ENCODE results near the gene DMGDH.
A peak's percentile ranks its signal among the peaks of the same experiment; 100 is the strongest.

DMGDH gene

DNA sequence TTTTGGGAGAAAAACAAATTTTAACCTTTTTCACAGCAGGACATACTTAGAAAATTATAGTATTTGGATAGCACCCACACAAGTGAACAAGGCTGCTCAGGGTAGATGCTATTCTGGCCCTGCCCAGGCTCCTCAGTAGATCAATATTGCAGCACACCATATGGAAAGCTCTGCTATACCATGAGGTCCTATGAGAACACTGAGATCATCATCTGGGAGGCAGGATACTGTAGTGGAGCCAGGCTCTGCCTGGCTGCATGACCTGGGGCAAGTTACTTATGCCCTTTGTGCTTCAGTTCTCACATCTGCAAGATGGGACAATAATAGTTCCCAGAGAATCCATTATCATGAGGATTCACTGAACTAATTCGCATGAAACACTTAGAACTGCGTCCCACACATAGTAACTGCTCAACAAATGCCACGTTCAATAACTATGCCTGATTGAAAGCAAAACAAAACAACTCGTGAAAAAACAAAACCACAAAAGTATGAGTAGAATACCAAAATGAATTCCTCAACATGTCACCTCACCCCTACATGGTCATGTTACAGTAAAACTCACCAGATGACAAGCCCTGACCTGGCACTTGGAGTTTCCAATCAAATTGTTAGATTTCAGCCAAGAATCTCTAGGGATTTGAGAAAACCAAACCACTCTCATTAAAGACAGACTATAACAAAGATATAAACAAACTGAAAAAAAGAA lies 116.2 kb downstream of the DMGDH start:
- ATAC-seq = peak; percentile 19; the same call in 2 of the 3 replicates
- TF ChIP-seq ZNF70 (CRISPR knock-in tag; IDR thresholded peaks at IDR 0.05) = no peak
- TF ChIP-seq OSR1 (CRISPR knock-in tag; IDR thresholded peaks at IDR 0.05) = no peak
- TF ChIP-seq ARNTL (CRISPR knock-in tag; IDR thresholded peaks at IDR 0.05; ENCODE audit: borderline replicate concordance, low read depth) = no peak
- TF ChIP-seq GLIS3 (CRISPR knock-in tag; IDR thresholded peaks at IDR 0.05) = no peak
- TF ChIP-seq BACH2 (CRISPR knock-in tag; IDR thresholded peaks at IDR 0.05; ENCODE audit: borderline replicate concordance) = no peak
- no peak for TF ChIP-seq PATZ1 (CRISPR knock-in tag; IDR thresholded peaks at IDR 0.05; ENCODE audit: borderline replicate concordance)
- TF ChIP-seq, protein P1, sequence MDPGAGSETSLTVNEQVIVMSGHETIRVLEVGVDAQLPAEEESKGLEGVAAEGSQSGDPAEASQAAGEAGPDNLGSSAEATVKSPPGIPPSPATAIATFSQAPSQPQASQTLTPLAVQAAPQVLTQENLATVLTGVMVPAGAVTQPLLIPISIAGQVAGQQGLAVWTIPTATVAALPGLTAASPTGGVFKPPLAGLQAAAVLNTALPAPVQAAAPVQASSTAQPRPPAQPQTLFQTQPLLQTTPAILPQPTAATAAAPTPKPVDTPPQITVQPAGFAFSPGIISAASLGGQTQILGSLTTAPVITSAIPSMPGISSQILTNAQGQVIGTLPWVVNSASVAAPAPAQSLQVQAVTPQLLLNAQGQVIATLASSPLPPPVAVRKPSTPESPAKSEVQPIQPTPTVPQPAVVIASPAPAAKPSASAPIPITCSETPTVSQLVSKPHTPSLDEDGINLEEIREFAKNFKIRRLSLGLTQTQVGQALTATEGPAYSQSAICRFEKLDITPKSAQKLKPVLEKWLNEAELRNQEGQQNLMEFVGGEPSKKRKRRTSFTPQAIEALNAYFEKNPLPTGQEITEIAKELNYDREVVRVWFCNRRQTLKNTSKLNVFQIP (CRISPR knock-in tag; IDR thresholded peaks at IDR 0.05; ENCODE audit: borderline replicate concordance, low read depth) = no peak

All from SK-N-SH treated with all-trans-retinoic acid at 6 μM for 48 hours (cell line).